ENCODE measurements around the gene CDY2A.
"Not testable (repeated sequence)": the region's sequence is repeated elsewhere in the genome, so short reads cannot be mapped to it uniquely, and the experiment has no call there.

DNA sequence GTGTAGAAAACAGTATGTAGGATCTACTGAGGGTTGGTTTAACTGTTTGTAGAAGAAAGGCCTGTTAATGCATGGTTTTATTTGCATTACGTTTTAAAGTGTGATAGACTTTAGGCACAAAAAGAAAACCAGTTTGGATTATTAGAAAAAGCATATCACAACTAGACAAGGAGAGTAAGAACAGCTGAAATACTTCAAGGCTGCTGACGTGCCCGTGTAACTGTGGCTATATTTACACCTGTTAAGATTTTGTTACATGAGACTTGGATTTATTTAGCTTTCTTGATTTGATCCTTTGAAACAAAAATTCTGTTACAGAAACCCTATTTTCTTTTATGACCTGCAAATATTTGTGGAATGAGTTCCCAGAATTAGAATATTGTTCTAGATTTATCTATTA is 9.3 kb downstream of the CDY2A start:
- not testable (repeated sequence) for TF ChIP-seq ARNTL (CRISPR knock-in tag; IDR thresholded peaks at IDR 0.05; ENCODE audit: borderline replicate concordance, low read depth)
- TF ChIP-seq, protein P1, sequence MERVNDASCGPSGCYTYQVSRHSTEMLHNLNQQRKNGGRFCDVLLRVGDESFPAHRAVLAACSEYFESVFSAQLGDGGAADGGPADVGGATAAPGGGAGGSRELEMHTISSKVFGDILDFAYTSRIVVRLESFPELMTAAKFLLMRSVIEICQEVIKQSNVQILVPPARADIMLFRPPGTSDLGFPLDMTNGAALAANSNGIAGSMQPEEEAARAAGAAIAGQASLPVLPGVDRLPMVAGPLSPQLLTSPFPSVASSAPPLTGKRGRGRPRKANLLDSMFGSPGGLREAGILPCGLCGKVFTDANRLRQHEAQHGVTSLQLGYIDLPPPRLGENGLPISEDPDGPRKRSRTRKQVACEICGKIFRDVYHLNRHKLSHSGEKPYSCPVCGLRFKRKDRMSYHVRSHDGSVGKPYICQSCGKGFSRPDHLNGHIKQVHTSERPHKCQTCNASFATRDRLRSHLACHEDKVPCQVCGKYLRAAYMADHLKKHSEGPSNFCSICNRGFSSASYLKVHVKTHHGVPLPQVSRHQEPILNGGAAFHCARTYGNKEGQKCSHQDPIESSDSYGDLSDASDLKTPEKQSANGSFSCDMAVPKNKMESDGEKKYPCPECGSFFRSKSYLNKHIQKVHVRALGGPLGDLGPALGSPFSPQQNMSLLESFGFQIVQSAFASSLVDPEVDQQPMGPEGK (CRISPR knock-in tag; IDR thresholded peaks at IDR 0.05; ENCODE audit: borderline replicate concordance): not testable (repeated sequence)
- TF ChIP-seq, protein P2, sequence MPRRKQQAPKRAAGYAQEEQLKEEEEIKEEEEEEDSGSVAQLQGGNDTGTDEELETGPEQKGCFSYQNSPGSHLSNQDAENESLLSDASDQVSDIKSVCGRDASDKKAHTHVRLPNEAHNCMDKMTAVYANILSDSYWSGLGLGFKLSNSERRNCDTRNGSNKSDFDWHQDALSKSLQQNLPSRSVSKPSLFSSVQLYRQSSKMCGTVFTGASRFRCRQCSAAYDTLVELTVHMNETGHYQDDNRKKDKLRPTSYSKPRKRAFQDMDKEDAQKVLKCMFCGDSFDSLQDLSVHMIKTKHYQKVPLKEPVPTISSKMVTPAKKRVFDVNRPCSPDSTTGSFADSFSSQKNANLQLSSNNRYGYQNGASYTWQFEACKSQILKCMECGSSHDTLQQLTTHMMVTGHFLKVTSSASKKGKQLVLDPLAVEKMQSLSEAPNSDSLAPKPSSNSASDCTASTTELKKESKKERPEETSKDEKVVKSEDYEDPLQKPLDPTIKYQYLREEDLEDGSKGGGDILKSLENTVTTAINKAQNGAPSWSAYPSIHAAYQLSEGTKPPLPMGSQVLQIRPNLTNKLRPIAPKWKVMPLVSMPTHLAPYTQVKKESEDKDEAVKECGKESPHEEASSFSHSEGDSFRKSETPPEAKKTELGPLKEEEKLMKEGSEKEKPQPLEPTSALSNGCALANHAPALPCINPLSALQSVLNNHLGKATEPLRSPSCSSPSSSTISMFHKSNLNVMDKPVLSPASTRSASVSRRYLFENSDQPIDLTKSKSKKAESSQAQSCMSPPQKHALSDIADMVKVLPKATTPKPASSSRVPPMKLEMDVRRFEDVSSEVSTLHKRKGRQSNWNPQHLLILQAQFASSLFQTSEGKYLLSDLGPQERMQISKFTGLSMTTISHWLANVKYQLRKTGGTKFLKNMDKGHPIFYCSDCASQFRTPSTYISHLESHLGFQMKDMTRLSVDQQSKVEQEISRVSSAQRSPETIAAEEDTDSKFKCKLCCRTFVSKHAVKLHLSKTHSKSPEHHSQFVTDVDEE (CRISPR knock-in tag; IDR thresholded peaks at IDR 0.05): not testable (repeated sequence)
